ENCODE measurements around the gene PDE11A. TPM values are rescaled to one million over a fixed set of nuclear protein-coding genes. Genes with fewer than 3 reads are reported as not detected.

PDE11A gene
- total and polyA plus RNA-seq, 4 donors: 1.0 to 5.9 (median 1.7) TPM

DNA sequence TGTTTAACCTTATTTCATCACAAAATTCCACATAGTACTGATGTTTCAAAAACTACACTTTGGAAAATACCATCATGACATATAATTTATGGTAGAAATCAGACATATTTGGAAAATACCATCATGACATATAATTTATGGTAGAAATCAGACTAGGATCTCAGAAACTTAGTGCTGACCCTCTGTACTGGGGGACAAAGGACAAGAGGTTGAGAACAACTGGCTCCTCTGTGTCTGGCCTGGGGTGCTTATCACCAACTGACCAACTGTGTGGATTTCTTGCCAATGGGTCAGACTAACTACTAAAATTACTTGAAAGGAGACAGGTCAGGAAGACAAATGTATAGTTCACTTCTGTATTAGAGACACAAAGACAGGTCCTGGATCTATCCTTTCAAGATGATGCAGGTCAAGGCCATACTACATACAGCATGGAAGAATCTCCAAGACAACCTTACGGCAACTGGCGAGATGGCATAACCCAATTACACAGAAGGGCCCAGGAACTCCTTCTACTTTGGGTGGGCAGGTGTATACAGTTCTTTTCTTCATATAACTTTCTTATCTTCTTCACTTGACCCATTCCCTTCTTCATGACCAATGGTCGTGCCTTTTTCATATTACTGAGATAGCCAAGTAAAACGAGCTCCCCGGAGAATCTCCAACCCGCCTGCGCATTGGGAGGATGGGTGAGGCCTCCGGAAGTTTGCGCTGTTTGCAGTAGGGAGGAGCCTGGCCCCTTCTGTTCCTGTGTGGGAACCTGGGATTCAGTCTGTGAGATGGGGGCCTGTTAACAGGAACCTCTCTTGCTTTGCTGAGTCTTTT lies 389.5 kb downstream of the PDE11A start:
- Histone ChIP-seq H3K9me3 (ENCODE audit: control insufficient read depth in 4 of 4, low read length in 3 of 4) (no peaks in the 10 kb centered on the region), H3K4me3 (ENCODE audit: low read depth in 1 of 3, low read length in 3 of 3) (no peak overlapping the region), H3K27ac (ENCODE audit: low read depth in 1 of 2, low read length in 2 of 2) (no peak overlapping the region), H3K36me3 (ENCODE audit: control insufficient read depth in 4 of 4, insufficient read depth in 3 of 4, low read depth in 1 of 4, low read length in 3 of 4) (no peaks in the 10 kb centered on the region), H3K27me3 (ENCODE audit: control insufficient read depth in 4 of 4, insufficient read depth in 4 of 4, low read length in 3 of 4) (no peaks in the 10 kb centered on the region), H3K9ac (ENCODE audit: low read depth in 1 of 2, low read length in 2 of 2) (no peak overlapping the region), H3K4me1 (ENCODE audit: control insufficient read depth in 4 of 4, insufficient read depth in 4 of 4, low read length in 3 of 4) (peaks cover 0 to 1% (median 0%) of the 10 kb centered on the region in 4 donors)
- DNase-seq (ENCODE audit: low spot score): no peak
- 96% methylated on average over 9 of the region's 9 CpGs for WGBS
- TF ChIP-seq RXRA (IDR thresholded peaks at IDR 0.05) (no peak), HNF4A (conservative IDR thresholded peaks at IDR 0.05) (peak in 1 of 2 donors; percentile 12)

DNA sequence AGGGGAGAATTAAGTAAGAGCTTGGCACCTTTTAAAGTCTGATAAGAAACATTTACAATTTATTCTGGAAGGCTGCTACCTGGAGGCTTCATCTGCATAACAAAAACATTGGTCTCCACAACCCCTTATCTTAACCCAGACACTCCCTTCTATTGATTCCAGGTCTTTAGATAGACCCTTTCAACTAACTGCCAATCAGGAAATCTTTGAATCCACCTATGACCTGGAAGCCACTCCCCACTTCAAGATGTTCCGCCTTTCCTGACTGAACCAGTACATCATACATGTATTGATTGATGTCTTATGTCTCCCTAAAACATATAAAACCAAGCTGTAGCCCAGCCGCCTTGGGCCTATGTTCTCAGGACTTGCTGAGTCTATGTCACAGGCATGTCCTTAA lies 390.6 kb downstream of the PDE11A start:
- H3K27me3 ChIP-seq (ENCODE audit: control insufficient read depth in 4 of 4, insufficient read depth in 4 of 4, low read length in 3 of 4): no peaks in the 10 kb centered on the region
- no peak for TF ChIP-seq GABPA (IDR thresholded peaks at IDR 0.05 in 1 of 2, conservative IDR thresholded peaks at IDR 0.05 in 1 of 2)
- TF ChIP-seq, protein P1, sequence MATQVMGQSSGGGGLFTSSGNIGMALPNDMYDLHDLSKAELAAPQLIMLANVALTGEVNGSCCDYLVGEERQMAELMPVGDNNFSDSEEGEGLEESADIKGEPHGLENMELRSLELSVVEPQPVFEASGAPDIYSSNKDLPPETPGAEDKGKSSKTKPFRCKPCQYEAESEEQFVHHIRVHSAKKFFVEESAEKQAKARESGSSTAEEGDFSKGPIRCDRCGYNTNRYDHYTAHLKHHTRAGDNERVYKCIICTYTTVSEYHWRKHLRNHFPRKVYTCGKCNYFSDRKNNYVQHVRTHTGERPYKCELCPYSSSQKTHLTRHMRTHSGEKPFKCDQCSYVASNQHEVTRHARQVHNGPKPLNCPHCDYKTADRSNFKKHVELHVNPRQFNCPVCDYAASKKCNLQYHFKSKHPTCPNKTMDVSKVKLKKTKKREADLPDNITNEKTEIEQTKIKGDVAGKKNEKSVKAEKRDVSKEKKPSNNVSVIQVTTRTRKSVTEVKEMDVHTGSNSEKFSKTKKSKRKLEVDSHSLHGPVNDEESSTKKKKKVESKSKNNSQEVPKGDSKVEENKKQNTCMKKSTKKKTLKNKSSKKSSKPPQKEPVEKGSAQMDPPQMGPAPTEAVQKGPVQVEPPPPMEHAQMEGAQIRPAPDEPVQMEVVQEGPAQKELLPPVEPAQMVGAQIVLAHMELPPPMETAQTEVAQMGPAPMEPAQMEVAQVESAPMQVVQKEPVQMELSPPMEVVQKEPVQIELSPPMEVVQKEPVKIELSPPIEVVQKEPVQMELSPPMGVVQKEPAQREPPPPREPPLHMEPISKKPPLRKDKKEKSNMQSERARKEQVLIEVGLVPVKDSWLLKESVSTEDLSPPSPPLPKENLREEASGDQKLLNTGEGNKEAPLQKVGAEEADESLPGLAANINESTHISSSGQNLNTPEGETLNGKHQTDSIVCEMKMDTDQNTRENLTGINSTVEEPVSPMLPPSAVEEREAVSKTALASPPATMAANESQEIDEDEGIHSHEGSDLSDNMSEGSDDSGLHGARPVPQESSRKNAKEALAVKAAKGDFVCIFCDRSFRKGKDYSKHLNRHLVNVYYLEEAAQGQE (IDR thresholded peaks at IDR 0.05): no peak
- TF ChIP-seq, protein P2, sequence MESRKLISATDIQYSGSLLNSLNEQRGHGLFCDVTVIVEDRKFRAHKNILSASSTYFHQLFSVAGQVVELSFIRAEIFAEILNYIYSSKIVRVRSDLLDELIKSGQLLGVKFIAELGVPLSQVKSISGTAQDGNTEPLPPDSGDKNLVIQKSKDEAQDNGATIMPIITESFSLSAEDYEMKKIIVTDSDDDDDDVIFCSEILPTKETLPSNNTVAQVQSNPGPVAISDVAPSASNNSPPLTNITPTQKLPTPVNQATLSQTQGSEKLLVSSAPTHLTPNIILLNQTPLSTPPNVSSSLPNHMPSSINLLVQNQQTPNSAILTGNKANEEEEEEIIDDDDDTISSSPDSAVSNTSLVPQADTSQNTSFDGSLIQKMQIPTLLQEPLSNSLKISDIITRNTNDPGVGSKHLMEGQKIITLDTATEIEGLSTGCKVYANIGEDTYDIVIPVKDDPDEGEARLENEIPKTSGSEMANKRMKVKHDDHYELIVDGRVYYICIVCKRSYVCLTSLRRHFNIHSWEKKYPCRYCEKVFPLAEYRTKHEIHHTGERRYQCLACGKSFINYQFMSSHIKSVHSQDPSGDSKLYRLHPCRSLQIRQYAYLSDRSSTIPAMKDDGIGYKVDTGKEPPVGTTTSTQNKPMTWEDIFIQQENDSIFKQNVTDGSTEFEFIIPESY (IDR thresholded peaks at IDR 0.05): no peak
- no peak for TF ChIP-seq RXRA (IDR thresholded peaks at IDR 0.05)
- no peak for TF ChIP-seq HNF4G (IDR thresholded peaks at IDR 0.05)
- no peak for TF ChIP-seq SP1 (IDR thresholded peaks at IDR 0.05)
- no peak for TF ChIP-seq TAF1 (conservative IDR thresholded peaks at IDR 0.05)
- no peak for TF ChIP-seq RAD21 (IDR thresholded peaks at IDR 0.05)
- TF ChIP-seq, protein P3, sequence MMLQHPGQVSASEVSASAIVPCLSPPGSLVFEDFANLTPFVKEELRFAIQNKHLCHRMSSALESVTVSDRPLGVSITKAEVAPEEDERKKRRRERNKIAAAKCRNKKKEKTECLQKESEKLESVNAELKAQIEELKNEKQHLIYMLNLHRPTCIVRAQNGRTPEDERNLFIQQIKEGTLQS (IDR thresholded peaks at IDR 0.05): no peak
- TF ChIP-seq FOXA1 (IDR thresholded peaks at IDR 0.05): no peak
- no peak overlapping the region for H3K9ac ChIP-seq (ENCODE audit: low read depth in 1 of 2, low read length in 2 of 2)
- no peak overlapping the region for H3K4me3 ChIP-seq (ENCODE audit: low read depth in 1 of 3, low read length in 3 of 3)
- no peaks in the 10 kb centered on the region for H3K9me3 ChIP-seq (ENCODE audit: control insufficient read depth in 4 of 4, low read length in 3 of 4)
- peaks cover 0 to 1% (median 0%) of the 10 kb centered on the region in 4 donors for H3K4me1 ChIP-seq (ENCODE audit: control insufficient read depth in 4 of 4, insufficient read depth in 4 of 4, low read length in 3 of 4)
- no peak overlapping the region for H3K27ac ChIP-seq (ENCODE audit: low read depth in 1 of 2, low read length in 2 of 2)
- 98% methylated on average over 2 of the region's 2 CpGs for WGBS
- no peak for DNase-seq (ENCODE audit: low spot score)
- H3K36me3 ChIP-seq (ENCODE audit: control insufficient read depth in 4 of 4, insufficient read depth in 3 of 4, low read depth in 1 of 4, low read length in 3 of 4): no peaks in the 10 kb centered on the region
